Hepatocyte (in vitro differentiated cells): ENCODE data around the gene HDAC11.

Experiments used
- CTCF ChIP-seq: fragments of 200-600 bp; sonication (generic); IDR thresholded peaks from 2 replicates; pipeline ENCODE4 v1.5.1; 2016; ENCODE audit warnings: antibody characterized with exemption, mild to moderate bottlenecking; ENCODE audit not compliant: poor library complexity
- EZH2 ChIP-seq: fragments of 200-600 bp; sonication (generic); IDR thresholded peaks from 2 replicates; pipeline ENCODE4 v1.6.1; 2016; ENCODE audit warnings: antibody characterized with exemption, mild to moderate bottlenecking, borderline replicate concordance
- EZH2phosphoT487 ChIP-seq: fragments of 200-600 bp; sonication (generic); IDR thresholded peaks from one replicate; pipeline ENCODE4 v1.6.1; 2018; ENCODE audit warnings: antibody characterized with exemption, mild to moderate bottlenecking, low read depth, moderate library complexity; ENCODE audit not compliant: unreplicated experiment, severe bottlenecking

DNA sequence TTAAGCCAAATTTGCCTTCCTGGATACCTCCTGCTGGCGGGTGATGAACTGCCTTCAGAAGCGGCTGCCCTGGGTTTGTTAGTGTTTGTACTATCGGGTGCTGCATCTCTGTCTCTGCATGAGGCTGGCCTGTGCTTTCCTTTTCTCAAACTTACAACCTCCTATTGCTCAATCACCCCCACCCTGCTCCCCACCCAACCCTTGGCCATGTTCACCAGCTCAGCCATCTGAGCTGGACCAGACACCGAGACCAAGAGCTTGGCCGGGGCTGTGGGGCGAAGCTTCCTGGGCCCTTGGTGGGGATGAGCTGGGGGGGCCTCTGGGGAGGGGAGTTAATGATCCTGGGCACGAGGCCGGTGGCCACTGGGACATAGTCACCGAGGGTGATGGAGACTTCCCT lies 52.0 kb downstream of the HDAC11 start:
- TF ChIP-seq EZH2 (no peak), EZH2phosphoT487 (no peak), CTCF (no peak)
